Measurements from ENCODE around the gene NOX4. TPM values are rescaled to one million over a fixed set of nuclear protein-coding genes. Genes with fewer than 3 reads are reported as not detected.

Gene NOX4
- total RNA-seq, 4 donors from 2014 or later: 0.30 to 1.4 (median 0.91) TPM; not detected in 1

- 62% methylated on average over 6 of the region's 6 CpGs for WGBS
- no peaks in the 10 kb centered on the region for H3K36me3 ChIP-seq
- no peak overlapping the region for H3K27ac ChIP-seq
These were observed 14.0 kb downstream of the NOX4 start for GRCh38 chr11:89477175-89477574.

GRCh38 chr11:89463266-89463780 lies 27.9 kb downstream of the NOX4 start:
- no peak for DNase-seq (ENCODE audit: low spot score in 2 of 2)
- H3K4me3 ChIP-seq: no peak overlapping the region
- H3K4me1 ChIP-seq: no peaks in the 10 kb centered on the region
- TF ChIP-seq EP300 (IDR thresholded peaks at IDR 0.05): no peak
- H3K27me3 ChIP-seq: no peaks in the 10 kb centered on the region
- no peaks in the 10 kb centered on the region for H3K36me3 ChIP-seq
- no peaks in the 10 kb centered on the region for H3K9me3 ChIP-seq
- WGBS: 9% methylated on average over 1 of the region's 1 CpG
- no peak overlapping the region for H3K27ac ChIP-seq

More at GRCh38 chr11:89477175-89477574, 14.0 kb downstream of the NOX4 start:
- TF ChIP-seq CTCF (IDR thresholded peaks at IDR 0.05): no peak
- no peak for TF ChIP-seq EP300 (IDR thresholded peaks at IDR 0.05)
- TF ChIP-seq POLR2A (IDR thresholded peaks at IDR 0.05): no peak
- no peak for TF ChIP-seq POLR2AphosphoS5 (IDR thresholded peaks at IDR 0.05)
- no peak for DNase-seq (ENCODE audit: low spot score in 2 of 2)
- H3K4me3 ChIP-seq: no peak overlapping the region
- H3K4me1 ChIP-seq: no peaks in the 10 kb centered on the region
- H3K27me3 ChIP-seq: no peaks in the 10 kb centered on the region
- no peaks in the 10 kb centered on the region for H3K9me3 ChIP-seq

GRCh38 chr11:89458716-89459115 lies 32.5 kb downstream of the NOX4 start:
- Histone ChIP-seq H3K27ac (no peak overlapping the region), H3K4me3 (no peak overlapping the region), H3K27me3 (no peaks in the 10 kb centered on the region), H3K36me3 (no peaks in the 10 kb centered on the region), H3K9me3 (no peaks in the 10 kb centered on the region), H3K4me1 (no peaks in the 10 kb centered on the region)
- DNase-seq (ENCODE audit: low spot score in 2 of 2): no peak
- TF ChIP-seq CTCF (IDR thresholded peaks at IDR 0.05) (no peak), POLR2A (IDR thresholded peaks at IDR 0.05) (no peak), EP300 (IDR thresholded peaks at IDR 0.05) (no peak), POLR2AphosphoS5 (IDR thresholded peaks at IDR 0.05) (no peak)
- 38% methylated on average over 2 of the region's 2 CpGs for WGBS

- Histone ChIP-seq H3K4me1 (no peaks in the 10 kb centered on the region), H3K9me3 (no peaks in the 10 kb centered on the region), H3K27ac (no peak overlapping the region), H3K36me3 (no peaks in the 10 kb centered on the region), H3K27me3 (no peaks in the 10 kb centered on the region), H3K4me3 (no peak overlapping the region)
- DNase-seq (ENCODE audit: low spot score in 2 of 2): no peak
- TF ChIP-seq EP300 (IDR thresholded peaks at IDR 0.05) (no peak), POLR2AphosphoS5 (IDR thresholded peaks at IDR 0.05) (no peak), POLR2A (IDR thresholded peaks at IDR 0.05) (no peak), CTCF (IDR thresholded peaks at IDR 0.05) (no peak)
- WGBS: 84% methylated on average over 4 of the region's 4 CpGs
These were observed 34.0 kb downstream of the NOX4 start for GRCh38 chr11:89457190-89457589.

- no peaks in the 10 kb centered on the region for H3K9me3 ChIP-seq
- no peaks in the 10 kb centered on the region for H3K27me3 ChIP-seq
- H3K4me3 ChIP-seq: no peak overlapping the region
- no peak for TF ChIP-seq POLR2A (IDR thresholded peaks at IDR 0.05)
- TF ChIP-seq CTCF (IDR thresholded peaks at IDR 0.05): no peak
- no peak for TF ChIP-seq POLR2AphosphoS5 (IDR thresholded peaks at IDR 0.05)
- TF ChIP-seq EP300 (IDR thresholded peaks at IDR 0.05): no peak
- H3K36me3 ChIP-seq: no peaks in the 10 kb centered on the region
- WGBS: 65% methylated on average over 2 of the region's 2 CpGs
- no peak overlapping the region for H3K27ac ChIP-seq
- no peak for DNase-seq (ENCODE audit: low spot score in 2 of 2)
- H3K4me1 ChIP-seq: no peaks in the 10 kb centered on the region
These were observed 34.5 kb downstream of the NOX4 start for GRCh38 chr11:89456681-89457080.

- no peak overlapping the region for H3K27ac ChIP-seq
These were observed 38.4 kb downstream of the NOX4 start for GRCh38 chr11:89452780-89453179.

More at GRCh38 chr11:89452780-89453179, 38.4 kb downstream of the NOX4 start:
- whole genome bisulfite sequencing: 68% methylated on average over 3 of the region's 3 CpGs
- Histone ChIP-seq H3K36me3 (no peaks in the 10 kb centered on the region), H3K4me3 (no peak overlapping the region), H3K9me3 (no peaks in the 10 kb centered on the region), H3K4me1 (no peaks in the 10 kb centered on the region), H3K27me3 (no peaks in the 10 kb centered on the region)
- no peak for TF ChIP-seq POLR2AphosphoS5 (IDR thresholded peaks at IDR 0.05)
- no peak for TF ChIP-seq EP300 (IDR thresholded peaks at IDR 0.05)
- no peak for TF ChIP-seq CTCF (IDR thresholded peaks at IDR 0.05)
- TF ChIP-seq POLR2A (IDR thresholded peaks at IDR 0.05): no peak
- DNase-seq (ENCODE audit: low spot score in 2 of 2): no peak

Measured in suprapubic skin (tissue), 4 donors.